ENCODE results near the gene ATRIP. TPM values are rescaled to one million over a fixed set of nuclear protein-coding genes. Genes with fewer than 3 reads are reported as not detected.
"Not testable (repeated sequence)": the region's sequence is repeated elsewhere in the genome, so short reads cannot be mapped to it uniquely, and the experiment has no call there.

The ATRIP gene
- total RNA-seq, 1 donor from 2014 or later, result 7.5 TPM

- DNase-seq (ENCODE audit: low spot score), result no peak
Measured at GRCh38 chr3:48459773-48460516, 13.4 kb downstream of the ATRIP start.

GRCh38 chr3:48460517-48460902, 14.0 kb downstream of the ATRIP start:
- ATAC-seq (no peak), DNase-seq (ENCODE audit: low spot score) (no peak)
- intact Hi-C loops (cut with DNase I), result loop anchor here (5.0 kb wide), 1 partner anchor 87 kb away; no protein-coding TSS in a partner anchor

More at GRCh38 chr3:48459773-48460516, 13.4 kb downstream of the ATRIP start:
- intact Hi-C loops (cut with DNase I), result loop anchor here (5.0 kb wide), 1 partner anchor 87 kb away; no protein-coding TSS in a partner anchor
- no peak for ATAC-seq

- intact Hi-C loops (cut with DNase I), result loop anchor here (5.0 kb wide), 1 partner anchor 86 kb away; no protein-coding TSS in a partner anchor
- ATAC-seq; DNase-seq (ENCODE audit: low spot score): not testable (repeated sequence)
Measured at GRCh38 chr3:48461767-48462166, 15.2 kb downstream of the ATRIP start.

GRCh38 chr3:48463703-48464102, 17.2 kb downstream of the ATRIP start:
- intact Hi-C loops (cut with DNase I), result loop anchor here (5.0 kb wide), 1 partner anchor 84 kb away; no protein-coding TSS in a partner anchor
- ATAC-seq (no peak), DNase-seq (ENCODE audit: low spot score) (peak; percentile 55)

GRCh38 chr3:48464713-48465221, 18.2 kb downstream of the ATRIP start:
- intact Hi-C loops (cut with DNase I), result loop anchor here (5.0 kb wide), 1 partner anchor 83 kb away; no protein-coding TSS in a partner anchor
- DNase-seq (ENCODE audit: low spot score) (peak; percentile 68), ATAC-seq (no peak)

GRCh38 chr3:48465237-48465530, 18.6 kb downstream of the ATRIP start:
- ATAC-seq (no peak), DNase-seq (ENCODE audit: low spot score) (no peak)
- intact Hi-C loops (cut with DNase I), result no loop called here

- DNase-seq (ENCODE audit: low spot score) (peak; percentile 95), ATAC-seq (peak; percentile 97)
- intact Hi-C loops (cut with DNase I), result no loop called here
Measured at GRCh38 chr3:48465531-48466378, 19.2 kb downstream of the ATRIP start.

GRCh38 chr3:48466386-48467109, 20.0 kb downstream of the ATRIP start:
- peak; percentile 68 for DNase-seq (ENCODE audit: low spot score)
- intact Hi-C loops (cut with DNase I), result no loop called here
- no peak for ATAC-seq

- intact Hi-C loops (cut with DNase I), result no loop called here
- ATAC-seq (no peak), DNase-seq (ENCODE audit: low spot score) (peak; percentile 40)
Measured at GRCh38 chr3:48467110-48467454, 20.5 kb downstream of the ATRIP start.

- DNase-seq (ENCODE audit: low spot score) (peak; percentile 53), ATAC-seq (no peak)
- intact Hi-C loops (cut with DNase I), result no loop called here
Measured at GRCh38 chr3:48467473-48468267, 21.1 kb downstream of the ATRIP start.

- DNase-seq (ENCODE audit: low spot score) (no peak), ATAC-seq (no peak)
- intact Hi-C loops (cut with DNase I), result no loop called here
Measured at GRCh38 chr3:48468329-48468731, 21.8 kb downstream of the ATRIP start.

- intact Hi-C loops (cut with DNase I), result no loop called here
- ATAC-seq (no peak), DNase-seq (ENCODE audit: low spot score) (no peak)
Measured at GRCh38 chr3:48469046-48469915, 22.7 kb downstream of the ATRIP start.

- no peak for ATAC-seq
- no peak for DNase-seq (ENCODE audit: low spot score)
- intact Hi-C loops (cut with DNase I), result no loop called here
Measured at GRCh38 chr3:48470286-48470685, 23.7 kb downstream of the ATRIP start.

GRCh38 chr3:48472673-48472922, 26.1 kb downstream of the ATRIP start:
- DNase-seq (ENCODE audit: low spot score) (no peak), ATAC-seq (peak; percentile 50)
- intact Hi-C loops (cut with DNase I), result loop anchor here (2.0 kb wide), 1 partner anchor 60 kb away; no protein-coding TSS in a partner anchor

- ATAC-seq (peak; percentile 95), DNase-seq (ENCODE audit: low spot score) (peak; percentile 94)
- intact Hi-C loops (cut with DNase I), result loop anchor here (2.0 kb wide), 1 partner anchor 60 kb away; no protein-coding TSS in a partner anchor
Measured at GRCh38 chr3:48472923-48473616, 26.5 kb downstream of the ATRIP start.

GRCh38 chr3:48473617-48473952, 27.0 kb downstream of the ATRIP start:
- intact Hi-C loops (cut with DNase I), result loop anchor here (2.0 kb wide), 1 partner anchor 59 kb away; no protein-coding TSS in a partner anchor
- no peak for DNase-seq (ENCODE audit: low spot score)
- ATAC-seq, result no peak

GRCh38 chr3:48474031-48474430, 27.5 kb downstream of the ATRIP start:
- DNase-seq (ENCODE audit: low spot score); ATAC-seq; intact Hi-C loops (cut with DNase I): not testable (repeated sequence)
